VCaP (cell line): ENCODE measurements around the gene EDC4.
A peak's percentile ranks its signal among the peaks of the same experiment; 100 is the strongest.

ENCODE experiments used
- H3K27ac ChIP-seq: fragments of 450-650 bp; 2 replicates; pipeline ENCODE4 v1.5.1; 2017
- TF ChIP-seq, protein P1 (sequence below): fragments of 450-650 bp; conservative IDR thresholded peaks from 2 replicates; pipeline ENCODE4 v1.5.1; 2017; ENCODE audit warnings: mild to moderate bottlenecking, moderate library complexity

The EDC4 gene

DNA sequence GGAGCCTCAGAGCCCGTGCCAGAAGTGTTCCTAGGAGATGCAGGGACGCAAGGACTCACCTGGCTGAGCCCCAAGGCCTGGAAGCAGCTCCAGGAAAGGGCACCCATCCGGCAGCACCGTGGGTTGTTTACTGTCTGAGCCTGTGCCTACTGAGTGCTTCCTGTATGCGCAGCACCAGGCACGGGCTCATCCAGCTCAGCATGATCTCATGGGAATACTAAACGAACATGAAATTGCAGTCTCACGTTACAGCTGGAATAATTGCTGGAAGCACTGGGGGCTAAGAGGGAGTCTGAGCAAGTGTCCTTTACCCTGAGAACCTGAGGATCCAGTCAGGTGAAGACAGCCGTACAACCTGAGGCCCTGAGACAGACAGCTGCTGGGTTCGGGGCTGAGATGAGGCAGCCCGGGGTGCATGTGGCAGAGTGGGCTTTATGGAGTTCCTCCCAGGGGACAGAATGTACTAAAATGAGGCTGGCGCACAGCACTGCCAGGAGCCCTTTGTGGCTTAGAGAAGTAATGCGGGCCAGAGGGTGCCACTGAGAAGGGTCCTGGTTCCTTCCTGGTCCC, 53.4 kb downstream of the EDC4 start:
- TF ChIP-seq, protein P1, sequence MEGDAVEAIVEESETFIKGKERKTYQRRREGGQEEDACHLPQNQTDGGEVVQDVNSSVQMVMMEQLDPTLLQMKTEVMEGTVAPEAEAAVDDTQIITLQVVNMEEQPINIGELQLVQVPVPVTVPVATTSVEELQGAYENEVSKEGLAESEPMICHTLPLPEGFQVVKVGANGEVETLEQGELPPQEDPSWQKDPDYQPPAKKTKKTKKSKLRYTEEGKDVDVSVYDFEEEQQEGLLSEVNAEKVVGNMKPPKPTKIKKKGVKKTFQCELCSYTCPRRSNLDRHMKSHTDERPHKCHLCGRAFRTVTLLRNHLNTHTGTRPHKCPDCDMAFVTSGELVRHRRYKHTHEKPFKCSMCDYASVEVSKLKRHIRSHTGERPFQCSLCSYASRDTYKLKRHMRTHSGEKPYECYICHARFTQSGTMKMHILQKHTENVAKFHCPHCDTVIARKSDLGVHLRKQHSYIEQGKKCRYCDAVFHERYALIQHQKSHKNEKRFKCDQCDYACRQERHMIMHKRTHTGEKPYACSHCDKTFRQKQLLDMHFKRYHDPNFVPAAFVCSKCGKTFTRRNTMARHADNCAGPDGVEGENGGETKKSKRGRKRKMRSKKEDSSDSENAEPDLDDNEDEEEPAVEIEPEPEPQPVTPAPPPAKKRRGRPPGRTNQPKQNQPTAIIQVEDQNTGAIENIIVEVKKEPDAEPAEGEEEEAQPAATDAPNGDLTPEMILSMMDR = peak; percentile 16
- peak overlapping the region; percentile 89 for H3K27ac ChIP-seq

DNA sequence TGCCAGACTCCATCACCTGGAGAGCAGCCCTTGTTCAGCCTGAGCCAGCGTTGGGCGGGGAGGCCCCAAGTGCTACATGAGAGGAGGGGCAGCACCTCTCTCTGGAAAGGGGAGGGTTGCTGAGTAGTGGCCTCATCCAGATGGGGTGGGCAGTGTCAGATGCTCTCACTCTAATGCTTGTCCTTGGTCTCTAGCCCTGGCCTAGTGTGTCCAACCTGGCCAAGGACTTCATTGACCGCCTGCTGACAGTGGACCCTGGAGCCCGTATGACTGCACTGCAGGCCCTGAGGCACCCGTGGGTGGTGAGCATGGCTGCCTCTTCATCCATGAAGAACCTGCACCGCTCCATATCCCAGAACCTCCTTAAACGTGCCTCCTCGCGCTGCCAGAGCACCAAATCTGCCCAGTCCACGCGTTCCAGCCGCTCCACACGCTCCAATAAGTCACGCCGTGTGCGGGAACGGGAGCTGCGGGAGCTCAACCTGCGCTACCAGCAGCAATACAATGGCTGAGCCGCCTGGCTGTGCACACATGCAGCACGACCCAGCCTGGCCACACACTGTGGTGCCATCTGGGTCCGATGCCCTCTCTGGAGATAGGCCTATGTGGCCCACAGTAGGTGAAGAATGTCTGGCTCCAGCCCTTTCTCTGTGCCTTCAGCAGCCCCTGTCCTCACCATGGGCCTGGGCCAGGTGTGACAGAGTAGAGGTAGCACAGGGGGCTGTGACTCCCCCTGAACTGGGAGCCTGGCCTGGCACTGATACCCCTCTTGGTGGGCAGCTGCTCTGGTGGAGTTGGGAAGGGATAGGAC, 54.5 kb downstream of the EDC4 start:
- H3K27ac ChIP-seq = peak overlapping the region; percentile 89
- TF ChIP-seq, protein P1 = no peak

DNA sequence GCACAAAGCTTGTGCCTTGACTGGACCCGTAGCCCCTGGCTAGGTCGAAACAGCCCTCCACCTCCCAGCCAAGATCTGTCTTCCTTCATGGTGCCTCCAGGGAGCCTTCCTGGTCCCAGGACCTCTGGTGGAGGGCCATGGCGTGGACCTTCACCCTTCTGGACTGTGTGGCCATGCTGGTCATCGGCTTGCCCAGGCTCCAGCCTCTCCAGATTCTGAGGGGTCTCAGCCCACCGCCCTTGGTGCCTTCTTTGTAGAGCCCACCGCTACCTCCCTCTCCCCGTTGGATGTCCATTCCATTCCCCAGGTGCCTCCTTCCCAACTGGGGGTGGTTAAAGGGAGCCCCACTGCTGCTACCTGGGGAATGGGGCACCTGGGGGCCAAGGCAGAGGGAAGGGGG, 55.3 kb downstream of the EDC4 start:
- peak overlapping the region; percentile 89 for H3K27ac ChIP-seq

DNA sequence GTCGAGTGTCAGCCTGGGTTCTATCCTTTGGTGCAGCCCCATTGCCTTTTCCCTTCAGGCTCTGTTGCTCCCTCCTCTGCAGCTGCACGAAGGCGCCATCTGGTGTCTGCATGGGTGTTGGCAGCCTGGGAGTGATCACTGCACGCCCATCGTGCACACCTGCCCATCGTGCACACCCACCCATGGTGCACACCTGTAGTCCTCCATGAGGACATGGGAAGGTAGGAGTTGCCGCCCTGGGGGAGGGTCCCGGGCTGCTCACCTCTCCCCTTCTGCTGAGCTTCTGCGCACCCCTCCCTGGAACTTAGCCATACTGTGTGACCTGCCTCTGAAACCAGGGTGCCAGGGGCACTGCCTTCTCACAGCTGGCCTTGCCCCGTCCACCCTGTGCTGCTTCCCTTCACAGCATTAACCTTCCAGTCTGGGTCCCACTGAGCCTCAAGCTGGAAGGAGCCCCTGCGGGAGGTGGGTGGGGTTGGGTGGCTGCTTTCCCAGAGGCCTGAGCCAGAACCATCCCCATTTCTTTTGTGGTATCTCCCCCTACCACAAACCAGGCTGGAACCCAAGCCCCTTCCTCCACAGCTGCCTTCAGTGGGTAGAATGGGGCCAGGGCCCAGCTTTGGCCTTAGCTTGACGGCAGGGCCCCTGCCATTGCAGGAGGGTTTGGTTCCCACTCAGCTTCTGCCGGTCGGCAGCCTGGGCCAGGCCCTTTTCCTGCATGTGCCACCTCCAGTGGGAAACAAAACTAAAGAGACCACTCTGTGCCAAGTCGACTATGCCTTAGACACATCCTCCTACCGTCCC, 55.9 kb downstream of the EDC4 start:
- peak overlapping the region; percentile 89; the same call in 1 of the 2 replicates for H3K27ac ChIP-seq
- TF ChIP-seq, protein P1 = peak; percentile 89

More for the DNA sequence above, 55.3 kb downstream of the EDC4 start:
- TF ChIP-seq, protein P1 = no peak

DNA sequence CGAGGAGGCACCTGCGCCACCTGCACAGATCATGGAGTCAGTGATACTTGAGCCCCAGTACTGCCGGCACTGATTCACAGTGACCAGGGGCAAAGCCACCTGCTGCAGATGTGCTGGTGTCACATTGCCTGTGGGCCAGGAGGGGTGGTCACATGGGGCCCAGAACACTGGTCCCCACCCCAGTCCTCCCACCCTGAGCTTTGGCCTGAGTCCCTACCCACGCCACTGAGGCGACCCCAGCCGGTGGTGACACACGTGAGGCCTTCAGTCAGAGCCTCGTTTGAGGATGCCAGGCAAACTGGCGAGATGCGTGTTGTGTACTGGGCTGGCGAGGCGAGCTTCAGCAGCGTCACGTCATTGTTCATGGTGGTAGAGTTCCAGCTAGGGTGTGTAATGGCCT, 57.3 kb downstream of the EDC4 start:
- TF ChIP-seq, protein P1 = no peak

DNA sequence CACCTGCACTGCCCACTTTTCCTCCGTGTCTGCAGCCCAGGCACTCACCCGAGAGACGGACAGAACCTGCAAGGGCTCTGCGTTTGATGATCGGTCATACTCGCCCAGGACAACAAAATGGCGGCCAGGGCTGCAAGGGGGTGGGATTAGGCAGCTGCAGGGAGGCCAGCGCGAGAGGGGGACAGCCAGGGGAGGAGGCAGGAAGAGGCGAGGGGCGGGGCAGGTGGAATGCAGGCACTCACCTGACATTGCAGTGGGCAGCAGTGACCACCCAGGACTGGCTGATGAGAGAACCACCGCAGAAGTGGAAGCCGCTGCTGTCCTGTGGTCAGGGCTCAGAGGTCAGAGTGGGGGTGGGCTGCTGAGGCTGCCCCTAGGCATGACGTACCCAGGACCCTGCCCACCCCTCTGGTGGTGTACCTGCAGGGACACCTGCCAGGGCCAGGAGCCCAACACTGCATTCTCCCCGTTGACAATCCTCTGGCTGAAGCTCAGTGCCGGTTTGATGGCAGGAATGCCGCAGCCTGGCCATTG, 57.9 kb downstream of the EDC4 start:
- TF ChIP-seq, protein P1 = no peak
- H3K27ac ChIP-seq = no peak overlapping the region

More for the DNA sequence above, 57.3 kb downstream of the EDC4 start:
- no peak overlapping the region for H3K27ac ChIP-seq
